ENCODE measurements around the gene CERS4.

Gene CERS4

DNA sequence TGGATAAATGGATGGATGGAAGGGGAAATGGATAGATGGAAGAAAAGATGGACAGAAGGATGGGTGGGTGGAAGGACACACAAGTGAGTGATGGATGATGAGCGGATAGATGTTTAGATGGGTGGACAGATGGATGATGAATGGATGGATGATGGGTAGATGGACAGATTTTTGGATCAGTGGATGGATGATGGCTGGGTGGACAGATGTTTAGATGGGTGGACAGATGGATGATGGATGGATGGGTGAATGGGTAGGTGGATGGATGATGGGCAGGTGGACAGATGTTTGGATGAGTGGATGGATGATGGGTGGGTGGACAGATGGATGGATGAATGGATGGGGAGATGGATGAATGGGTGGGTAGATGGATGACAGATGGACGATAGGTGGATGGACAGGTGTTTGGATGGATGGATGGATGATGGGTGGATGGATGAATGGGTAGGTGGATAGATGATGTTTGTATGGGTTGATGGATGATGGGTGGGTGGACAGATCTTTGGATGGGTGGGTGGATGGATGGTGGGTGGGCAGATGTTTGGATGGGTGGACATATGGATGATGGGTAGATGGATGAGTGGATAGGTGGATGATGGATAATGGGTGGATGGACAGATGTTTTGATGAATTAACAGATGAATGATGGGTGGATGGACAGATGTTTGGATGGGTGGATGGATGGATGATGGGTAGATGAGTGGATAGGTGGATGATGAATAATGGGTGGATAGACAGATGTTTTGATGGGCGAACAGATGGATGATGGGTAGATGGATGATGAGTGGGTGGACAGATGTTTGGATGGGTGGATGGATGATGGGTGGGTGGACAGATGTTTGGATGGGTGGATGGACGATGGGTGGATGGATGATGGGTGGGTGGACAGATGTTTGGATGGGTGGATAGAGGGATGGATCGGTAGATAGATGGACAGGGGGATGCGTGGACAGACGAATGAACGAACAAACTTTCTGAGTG is 39.5 kb downstream of the CERS4 start:
- H3K9ac ChIP-seq (ENCODE audit: low read depth, low read length), result no peak overlapping the region
- peaks cover 3% of the 10 kb centered on the region for H3K27me3 ChIP-seq (ENCODE audit: control insufficient read depth, insufficient read depth, low read length)
- H3K4me3 ChIP-seq (ENCODE audit: low read length), result no peak overlapping the region
- no peak overlapping the region for H3K4me2 ChIP-seq (ENCODE audit: low read length)
- H3K4me1 ChIP-seq (ENCODE audit: control insufficient read depth, insufficient read depth, low read length), result peaks cover 5% of the 10 kb centered on the region
- H3K9me3 ChIP-seq (replicated peaks; ENCODE audit: low read length), result no peaks in the 10 kb centered on the region
- no peaks in the 10 kb centered on the region for H3K36me3 ChIP-seq (ENCODE audit: insufficient read depth, low read length)

- H3K27me3 ChIP-seq (ENCODE audit: control insufficient read depth, insufficient read depth, low read length), result peaks cover 3% of the 10 kb centered on the region
- no peaks in the 10 kb centered on the region for H3K36me3 ChIP-seq (ENCODE audit: insufficient read depth, low read length)
- no peak overlapping the region for H3K9ac ChIP-seq (ENCODE audit: low read depth, low read length)
- peaks cover 5% of the 10 kb centered on the region for H3K4me1 ChIP-seq (ENCODE audit: control insufficient read depth, insufficient read depth, low read length)
- no peak overlapping the region for H3K4me3 ChIP-seq (ENCODE audit: low read length)
- no peak overlapping the region for H3K4me2 ChIP-seq (ENCODE audit: low read length)
- H3K9me3 ChIP-seq (replicated peaks; ENCODE audit: low read length), result no peaks in the 10 kb centered on the region
Measured at GRCh38 chr19:8250596-8250995, 41.4 kb downstream of the CERS4 start.

GRCh38 chr19:8251025-8251472 is 41.9 kb downstream of the CERS4 start:
- Histone ChIP-seq H3K4me2 (ENCODE audit: low read length) (peak overlapping the region; percentile 22), H3K4me1 (ENCODE audit: control insufficient read depth, insufficient read depth, low read length) (peaks cover 5% of the 10 kb centered on the region)

GRCh38 chr19:8252922-8253589 is 43.9 kb downstream of the CERS4 start:
- Histone ChIP-seq H3K27me3 (ENCODE audit: control insufficient read depth, insufficient read depth, low read length) (peaks cover 3% of the 10 kb centered on the region), H3K4me2 (ENCODE audit: low read length) (no peak overlapping the region), H3K9ac (ENCODE audit: low read depth, low read length) (no peak overlapping the region), H3K4me3 (ENCODE audit: low read length) (no peak overlapping the region), H3K9me3 (replicated peaks; ENCODE audit: low read length) (no peaks in the 10 kb centered on the region), H3K36me3 (ENCODE audit: insufficient read depth, low read length) (no peaks in the 10 kb centered on the region), H3K4me1 (ENCODE audit: control insufficient read depth, insufficient read depth, low read length) (peaks cover 5% of the 10 kb centered on the region)

More at GRCh38 chr19:8251025-8251472, 41.9 kb downstream of the CERS4 start:
- Histone ChIP-seq H3K36me3 (ENCODE audit: insufficient read depth, low read length) (no peaks in the 10 kb centered on the region), H3K27me3 (ENCODE audit: control insufficient read depth, insufficient read depth, low read length) (peaks cover 3% of the 10 kb centered on the region), H3K9me3 (replicated peaks; ENCODE audit: low read length) (no peaks in the 10 kb centered on the region), H3K4me3 (ENCODE audit: low read length) (no peak overlapping the region), H3K9ac (ENCODE audit: low read depth, low read length) (no peak overlapping the region)

- Histone ChIP-seq H3K9ac (ENCODE audit: low read depth, low read length) (no peak overlapping the region), H3K27me3 (ENCODE audit: control insufficient read depth, insufficient read depth, low read length) (peaks cover 3% of the 10 kb centered on the region), H3K4me3 (ENCODE audit: low read length) (no peak overlapping the region), H3K36me3 (ENCODE audit: insufficient read depth, low read length) (no peaks in the 10 kb centered on the region), H3K9me3 (replicated peaks; ENCODE audit: low read length) (no peaks in the 10 kb centered on the region), H3K4me2 (ENCODE audit: low read length) (no peak overlapping the region), H3K4me1 (ENCODE audit: control insufficient read depth, insufficient read depth, low read length) (peaks cover 5% of the 10 kb centered on the region)
Measured at GRCh38 chr19:8253678-8254077, 44.5 kb downstream of the CERS4 start.

DNA sequence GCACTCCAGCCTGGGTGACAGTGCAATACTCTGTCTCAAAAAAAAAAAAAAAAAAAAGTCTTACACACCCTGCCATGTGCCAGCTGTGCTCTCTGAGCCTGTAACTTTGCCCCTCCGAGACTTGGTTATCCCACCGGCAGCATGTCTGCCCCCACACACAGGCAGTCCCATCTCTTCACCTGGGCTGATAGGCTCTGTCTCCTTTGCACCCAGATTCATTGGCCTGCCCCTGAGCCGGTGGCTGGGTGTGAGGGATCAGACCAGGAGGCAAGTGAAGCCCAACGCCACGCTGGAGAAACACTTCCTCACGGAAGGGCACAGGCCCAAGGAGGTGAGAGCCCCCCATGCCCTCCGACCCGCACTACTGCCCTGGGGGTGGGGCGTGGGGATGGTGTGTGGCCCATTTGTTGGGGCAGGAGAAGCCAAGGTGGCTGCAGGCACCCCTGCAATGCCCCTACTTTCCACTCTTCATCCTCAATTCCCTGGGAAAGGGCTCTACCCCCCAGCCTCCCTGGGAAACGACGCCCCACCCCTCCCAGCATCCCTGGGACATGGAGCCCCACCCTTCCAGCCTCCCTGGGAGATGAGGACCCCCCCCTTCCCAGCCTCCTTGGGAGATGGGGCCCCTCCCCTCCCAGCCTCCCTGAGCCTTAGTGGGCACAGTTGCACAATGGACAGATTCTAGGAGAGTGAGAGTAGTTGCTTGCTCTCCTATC is 45.3 kb downstream of the CERS4 start:
- Histone ChIP-seq H3K9me3 (replicated peaks; ENCODE audit: low read length) (no peaks in the 10 kb centered on the region), H3K27me3 (ENCODE audit: control insufficient read depth, insufficient read depth, low read length) (peaks cover 7% of the 10 kb centered on the region), H3K9ac (ENCODE audit: low read depth, low read length) (no peak overlapping the region), H3K4me3 (ENCODE audit: low read length) (no peak overlapping the region), H3K4me1 (ENCODE audit: control insufficient read depth, insufficient read depth, low read length) (peaks cover 5% of the 10 kb centered on the region), H3K4me2 (ENCODE audit: low read length) (no peak overlapping the region), H3K36me3 (ENCODE audit: insufficient read depth, low read length) (no peaks in the 10 kb centered on the region)

GRCh38 chr19:8255426-8256125 is 46.4 kb downstream of the CERS4 start:
- H3K4me3 ChIP-seq (ENCODE audit: low read length), result no peak overlapping the region
- H3K9me3 ChIP-seq (replicated peaks; ENCODE audit: low read length), result no peaks in the 10 kb centered on the region
- no peak overlapping the region for H3K9ac ChIP-seq (ENCODE audit: low read depth, low read length)
- H3K4me2 ChIP-seq (ENCODE audit: low read length), result no peak overlapping the region
- no peaks in the 10 kb centered on the region for H3K36me3 ChIP-seq (ENCODE audit: insufficient read depth, low read length)
- peaks cover 5% of the 10 kb centered on the region for H3K4me1 ChIP-seq (ENCODE audit: control insufficient read depth, insufficient read depth, low read length)
- H3K27me3 ChIP-seq (ENCODE audit: control insufficient read depth, insufficient read depth, low read length), result peaks cover 8% of the 10 kb centered on the region

DNA sequence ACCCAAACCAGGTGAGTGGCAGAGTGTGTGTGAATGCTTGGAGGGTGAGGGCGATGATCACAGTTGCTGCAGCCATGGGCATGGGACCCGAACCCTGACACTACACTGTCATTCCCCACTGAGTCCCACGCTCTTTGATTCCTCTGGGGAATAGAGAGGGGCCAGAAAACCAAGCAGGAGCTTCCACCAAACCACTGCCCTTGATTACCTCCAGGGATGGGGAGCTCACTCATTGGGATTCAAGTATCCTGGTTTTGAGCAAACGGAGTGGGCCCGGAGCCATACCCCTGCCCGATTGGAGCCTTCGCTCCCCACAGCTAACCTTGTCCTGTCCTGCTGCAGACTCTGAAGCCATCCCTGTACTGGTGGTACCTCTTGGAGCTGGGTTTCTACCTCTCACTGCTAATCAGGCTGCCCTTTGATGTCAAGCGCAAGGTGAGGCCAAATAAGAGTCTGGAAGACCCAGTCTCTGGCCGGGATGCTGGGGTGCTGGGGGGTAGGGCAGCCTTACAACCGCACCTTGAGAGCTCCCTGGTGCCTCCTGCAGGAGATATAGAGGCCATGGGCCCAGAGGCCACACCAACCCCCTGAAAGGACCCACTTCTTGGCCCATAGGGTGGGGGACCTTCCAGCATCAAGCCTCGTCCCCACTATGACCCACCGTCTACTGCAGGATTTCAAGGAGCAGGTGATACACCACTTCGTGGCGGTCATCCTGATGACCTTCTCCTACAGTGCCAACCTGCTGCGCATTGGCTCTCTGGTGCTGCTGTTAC is 47.3 kb downstream of the CERS4 start:
- Histone ChIP-seq H3K4me1 (ENCODE audit: control insufficient read depth, insufficient read depth, low read length) (no peaks in the 10 kb centered on the region), H3K9ac (ENCODE audit: low read depth, low read length) (no peak overlapping the region), H3K9me3 (replicated peaks; ENCODE audit: low read length) (no peaks in the 10 kb centered on the region), H3K27me3 (ENCODE audit: control insufficient read depth, insufficient read depth, low read length) (peaks cover 8% of the 10 kb centered on the region), H3K4me3 (ENCODE audit: low read length) (no peak overlapping the region), H3K36me3 (ENCODE audit: insufficient read depth, low read length) (no peaks in the 10 kb centered on the region), H3K4me2 (ENCODE audit: low read length) (no peak overlapping the region)

DNA sequence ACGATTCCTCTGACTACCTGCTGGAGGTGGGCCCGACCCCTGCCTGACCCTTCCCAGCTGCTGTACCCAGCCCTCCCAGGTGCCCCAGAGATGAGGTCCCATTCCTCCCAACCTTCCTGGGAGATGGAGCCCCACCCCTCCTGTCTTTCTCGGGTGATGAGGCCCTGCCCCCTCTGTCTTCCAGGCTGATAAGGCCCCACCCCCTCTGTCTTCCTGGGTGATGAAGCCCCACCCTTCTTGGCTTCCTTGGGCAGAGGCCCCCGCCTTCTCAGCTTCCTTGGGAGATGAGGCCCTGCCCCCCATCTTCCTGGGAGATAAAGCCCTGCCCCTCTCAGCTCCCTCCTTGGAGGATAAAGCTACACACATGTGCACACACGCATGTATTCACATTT is 47.9 kb downstream of the CERS4 start:
- no peaks in the 10 kb centered on the region for H3K36me3 ChIP-seq (ENCODE audit: insufficient read depth, low read length)
- H3K9me3 ChIP-seq (replicated peaks; ENCODE audit: low read length), result no peaks in the 10 kb centered on the region
- H3K4me1 ChIP-seq (ENCODE audit: control insufficient read depth, insufficient read depth, low read length), result no peaks in the 10 kb centered on the region
- no peak overlapping the region for H3K4me3 ChIP-seq (ENCODE audit: low read length)
- no peak overlapping the region for H3K9ac ChIP-seq (ENCODE audit: low read depth, low read length)
- H3K27me3 ChIP-seq (ENCODE audit: control insufficient read depth, insufficient read depth, low read length), result peaks cover 11% of the 10 kb centered on the region
- no peak overlapping the region for H3K4me2 ChIP-seq (ENCODE audit: low read length)

- no peaks in the 10 kb centered on the region for H3K9me3 ChIP-seq (replicated peaks; ENCODE audit: low read length)
Measured at GRCh38 chr19:8259142-8259921, 50.2 kb downstream of the CERS4 start.

More at GRCh38 chr19:8259142-8259921, 50.2 kb downstream of the CERS4 start:
- Histone ChIP-seq H3K4me1 (ENCODE audit: control insufficient read depth, insufficient read depth, low read length) (no peaks in the 10 kb centered on the region), H3K4me2 (ENCODE audit: low read length) (no peak overlapping the region), H3K9ac (ENCODE audit: low read depth, low read length) (no peak overlapping the region), H3K27me3 (ENCODE audit: control insufficient read depth, insufficient read depth, low read length) (peaks cover 11% of the 10 kb centered on the region), H3K4me3 (ENCODE audit: low read length) (no peak overlapping the region), H3K36me3 (ENCODE audit: insufficient read depth, low read length) (no peaks in the 10 kb centered on the region)
